PC-3 (cell line): ENCODE results near the gene DBF4B.

Experiments used
- CTCF ChIP-seq: fragments of 300-600 bp; sonication (generic); conservative IDR thresholded peaks from 2 replicates; pipeline ENCODE4 v1.5.1; 2017; ENCODE audit warnings: antibody characterized with exemption, low read depth, mild to moderate bottlenecking, low read length
- EZH2 ChIP-seq: fragments of 300-600 bp; sonication (generic); IDR thresholded peaks from one replicate; pipeline ENCODE4 v1.6.1; 2017; ENCODE audit warnings: antibody characterized with exemption, mild to moderate bottlenecking, low read length; ENCODE audit not compliant: unreplicated experiment
- EZH2phosphoT487 ChIP-seq: fragments of 300-600 bp; sonication (generic); IDR thresholded peaks from 2 replicates; pipeline ENCODE4 v1.6.1; 2018; ENCODE audit warnings: mild to moderate bottlenecking, antibody characterized with exemption, low read length, borderline replicate concordance

- no peak for TF ChIP-seq CTCF
- no peak for TF ChIP-seq EZH2
- no peak for TF ChIP-seq EZH2phosphoT487
Measured at GRCh38 chr17:44759916-44760243, 51.4 kb downstream of the DBF4B start.
